Activated CD4-positive, alpha-beta T cell treated with anti-CD3 and anti-CD28 coated beads for 4 hours (primary cell): ENCODE data around the gene MAF.

ENCODE experiments used
- DNase-seq, 2 donors: peaks; one replicate each; pipeline ENCODE4 v3.0.0-alpha.2; 2020

The MAF gene

GRCh38 chr16:79600638-79601091 lies at the start of gene MAF:
TSS of gene MAF (minus strand) at chr16:79600737. CDS start at chr16:79599902, 835 bp downstream.
- DNase-seq, result peak; percentile 85 to 87

DNA sequence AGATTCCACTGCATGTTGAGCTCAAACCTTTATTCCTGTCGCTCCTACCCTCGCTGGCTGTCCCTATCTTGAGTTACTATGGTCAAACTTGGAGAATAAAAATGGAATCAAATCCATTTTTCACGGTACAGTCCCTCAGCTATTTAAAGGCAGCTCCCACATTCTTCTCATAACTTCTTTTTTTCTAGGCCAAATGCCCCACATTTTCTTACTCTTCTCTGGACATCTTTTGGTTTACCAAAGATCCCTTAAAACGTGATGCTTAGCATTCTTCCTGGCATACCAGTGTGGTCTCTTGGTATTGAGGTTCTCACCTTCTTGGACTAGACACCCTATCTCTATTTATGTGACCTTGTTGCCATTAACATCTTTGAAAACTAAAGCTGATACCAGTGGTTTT lies 48.3 kb upstream of the MAF start:
- no peak for DNase-seq

GRCh38 chr16:79647586-79647985 lies 47.0 kb upstream of the MAF start:
- no peak for DNase-seq

DNA sequence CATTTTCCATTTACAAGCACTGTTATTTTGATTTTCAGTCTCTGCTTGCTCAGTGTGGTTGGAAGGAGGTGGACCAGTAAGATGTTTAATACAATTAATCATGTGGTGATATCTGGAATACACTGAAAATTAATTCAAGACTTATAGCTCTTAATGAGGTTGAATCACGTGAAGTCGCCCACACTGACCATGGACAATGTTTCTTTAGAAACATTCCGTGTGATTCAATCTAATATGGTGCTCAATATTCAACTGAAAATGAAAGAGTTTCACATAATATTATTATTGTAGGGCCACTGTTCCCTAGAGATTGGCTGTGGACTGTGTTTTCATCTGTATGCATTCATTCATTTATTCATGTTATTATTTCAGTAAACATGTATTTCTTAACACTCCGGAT lies 45.2 kb upstream of the MAF start:
- DNase-seq, result no peak

DNA sequence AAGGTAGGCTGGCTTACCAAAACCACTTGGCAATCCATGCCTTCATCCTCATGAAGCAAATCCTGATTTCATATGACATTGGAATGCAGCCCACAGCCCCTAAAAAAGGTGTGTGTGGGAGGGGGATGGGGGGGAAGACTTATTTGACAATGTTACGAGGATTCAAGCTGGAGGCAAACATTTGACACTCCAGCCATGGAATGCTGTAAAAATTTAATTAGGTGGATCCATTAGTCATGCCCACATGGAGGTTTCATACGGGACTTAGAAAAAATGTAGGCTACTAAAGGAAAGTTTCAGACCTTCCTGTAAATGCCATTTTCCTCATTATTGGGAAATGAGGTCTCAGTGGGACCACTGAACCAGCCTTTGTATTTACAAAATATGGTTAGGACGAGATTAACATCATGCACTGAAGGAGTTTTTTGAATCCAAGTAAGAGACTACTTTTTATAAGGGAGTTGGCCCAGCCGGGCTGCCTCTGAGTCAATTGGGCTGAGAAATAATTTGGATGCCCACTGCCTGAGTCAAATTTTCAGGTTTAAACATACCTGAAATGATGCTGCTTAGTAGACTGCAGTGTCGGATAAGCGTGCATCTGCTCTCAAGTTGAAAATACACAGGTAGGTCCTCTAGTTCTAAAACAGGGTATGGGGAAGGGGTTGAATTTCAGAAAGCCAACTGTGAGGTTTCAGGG lies 44.6 kb upstream of the MAF start:
- no peak for DNase-seq

DNA sequence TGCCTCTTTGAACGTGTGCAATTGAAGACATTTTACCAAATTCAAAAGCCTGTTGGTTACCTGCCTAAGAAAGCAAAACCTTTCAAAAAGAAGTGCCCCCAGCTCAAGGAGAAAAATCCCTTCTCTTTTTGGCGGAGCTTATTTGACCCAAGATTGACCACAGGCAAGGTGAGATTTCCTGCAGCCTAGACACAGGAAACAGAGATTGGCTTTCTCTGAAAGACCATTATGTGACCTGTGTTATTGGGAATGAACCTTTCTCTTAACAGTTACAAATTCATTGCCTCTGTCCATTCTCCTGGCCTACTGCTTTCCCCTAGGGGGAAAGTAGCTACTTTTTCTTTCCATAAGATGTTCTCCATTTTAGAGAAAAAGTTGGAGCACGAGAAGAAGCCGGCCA lies 42.1 kb upstream of the MAF start:
- DNase-seq, result no peak

DNA sequence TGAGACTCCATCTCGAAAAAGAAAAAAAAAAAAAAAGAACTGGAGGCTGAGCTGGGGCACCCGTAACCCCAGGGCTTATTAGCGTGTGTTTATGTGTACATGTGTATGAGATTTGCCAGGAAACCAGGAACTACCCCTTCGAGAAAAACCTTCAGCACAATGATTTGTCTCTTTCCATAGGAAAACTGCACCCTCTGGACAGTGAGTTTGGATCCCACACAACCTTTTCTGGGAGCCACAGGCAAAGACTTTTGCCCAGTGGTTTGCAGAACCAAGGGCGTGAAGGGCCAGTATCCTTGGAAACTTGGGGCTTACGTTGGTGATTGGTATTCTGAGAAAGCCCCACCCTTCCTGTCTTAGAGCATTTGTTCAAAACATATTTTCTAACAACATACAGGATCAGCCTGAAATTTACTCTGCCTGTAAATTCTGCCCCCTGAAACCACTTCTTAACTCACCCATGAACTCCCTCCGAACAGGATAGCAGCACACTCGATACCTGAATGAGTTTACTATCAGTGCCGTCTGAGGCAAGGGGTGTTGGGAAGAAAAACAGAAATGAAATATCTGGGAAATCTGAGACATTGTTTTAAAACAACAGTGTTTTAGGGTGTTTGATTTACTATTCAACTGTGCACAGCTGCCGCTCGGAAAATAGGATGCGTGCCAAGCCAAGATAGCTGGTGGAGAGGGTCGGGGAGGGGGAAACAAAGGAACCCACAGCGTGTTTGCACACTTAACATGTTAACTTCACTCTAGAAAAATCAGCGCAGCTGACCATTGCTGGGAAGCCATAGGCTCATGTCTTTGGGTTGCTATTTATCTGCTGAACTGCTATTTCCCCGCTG lies 40.2 kb upstream of the MAF start:
- DNase-seq, result no peak

GRCh38 chr16:79639576-79640311 lies 39.2 kb upstream of the MAF start:
- DNase-seq, result peak in 1 of 2 donors; percentile 24

DNA sequence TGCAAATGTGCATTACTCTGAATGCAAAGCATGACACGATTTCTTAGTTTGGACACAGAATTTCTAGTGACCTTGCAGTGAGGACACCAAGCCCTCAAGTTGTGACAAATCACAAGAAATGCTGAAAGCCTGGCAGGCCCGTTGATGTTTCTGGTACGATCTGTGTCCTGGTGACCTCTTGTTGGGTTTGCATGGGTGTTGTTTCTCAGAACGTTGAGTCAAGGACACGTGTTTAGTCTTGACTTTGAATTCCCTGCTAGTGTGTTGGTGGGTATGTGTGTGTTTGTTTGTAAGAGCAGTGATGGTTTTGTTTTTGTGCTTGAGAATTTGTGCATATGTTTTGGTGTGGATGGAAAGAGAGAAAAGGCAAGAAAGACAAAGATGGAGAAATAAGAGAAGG lies 37.8 kb upstream of the MAF start:
- DNase-seq, result no peak

DNA sequence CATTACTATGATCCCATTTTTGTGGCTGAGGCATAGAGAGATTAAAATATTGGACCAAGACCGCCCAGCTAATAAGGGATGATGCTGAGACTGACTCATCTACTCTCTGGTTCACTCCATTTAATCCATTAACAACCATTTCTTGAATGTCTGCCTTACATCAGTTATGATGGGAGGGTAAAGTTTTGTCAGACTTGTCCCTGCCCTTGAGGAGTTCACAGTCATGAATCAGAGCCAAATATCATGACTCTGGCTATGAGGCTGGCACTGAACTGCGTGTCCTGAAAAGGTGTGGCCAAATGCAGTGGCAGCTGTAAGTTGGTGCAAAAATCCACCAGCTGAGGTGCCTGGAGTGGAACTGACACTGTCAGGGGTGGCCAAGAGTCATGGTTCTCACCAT lies 35.0 kb upstream of the MAF start:
- no peak for DNase-seq

DNA sequence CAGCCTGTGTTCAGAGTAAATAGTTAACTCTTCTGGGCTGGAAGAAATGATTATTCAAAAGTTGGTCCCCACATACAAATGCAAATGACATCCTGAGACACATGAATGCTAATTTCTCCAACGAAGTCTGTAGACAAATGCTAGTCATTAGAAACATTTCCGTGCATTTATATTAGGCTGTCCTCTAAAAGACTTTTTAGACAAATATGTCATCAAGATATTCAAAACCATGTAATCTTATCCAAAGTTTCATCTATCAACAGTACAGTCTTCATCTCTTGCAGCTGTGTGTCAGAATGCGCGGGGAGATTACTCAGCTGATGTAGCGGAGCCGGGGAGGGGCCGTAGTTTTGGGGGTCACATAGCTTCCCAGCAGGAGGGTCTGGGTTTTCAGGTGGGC lies 33.8 kb upstream of the MAF start:
- no peak for DNase-seq

GRCh38 chr16:79632289-79632688 lies 31.8 kb upstream of the MAF start:
- no peak for DNase-seq

- DNase-seq, result no peak
These were observed 28.5 kb upstream of the MAF start for GRCh38 chr16:79628988-79629387.

GRCh38 chr16:79628501-79628975 lies 28.0 kb upstream of the MAF start:
- peak; percentile 51 to 60 for DNase-seq

- DNase-seq, result no peak
These were observed 26.6 kb upstream of the MAF start for GRCh38 chr16:79627092-79627491.

- no peak for DNase-seq
These were observed 25.2 kb upstream of the MAF start for GRCh38 chr16:79625738-79626137.

DNA sequence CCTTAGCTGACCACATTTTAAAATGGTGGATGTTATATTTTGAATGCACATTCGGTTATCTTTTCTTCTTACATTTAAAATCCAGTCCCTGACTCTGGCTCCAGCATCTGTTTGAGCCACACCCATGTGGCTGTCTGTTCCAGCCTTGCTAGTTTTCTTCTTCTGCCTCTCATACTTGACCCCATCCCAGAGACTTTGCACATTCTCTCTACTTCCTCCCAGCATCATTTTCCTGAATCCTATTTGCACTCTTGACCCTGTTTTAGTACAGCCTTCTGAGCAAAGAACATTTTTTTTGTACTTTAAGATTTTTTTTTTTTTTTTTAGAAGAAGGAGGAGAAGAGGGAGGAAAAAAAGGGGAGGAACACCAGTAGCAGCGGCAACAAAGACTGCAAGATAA lies 23.3 kb upstream of the MAF start:
- no peak for DNase-seq

DNA sequence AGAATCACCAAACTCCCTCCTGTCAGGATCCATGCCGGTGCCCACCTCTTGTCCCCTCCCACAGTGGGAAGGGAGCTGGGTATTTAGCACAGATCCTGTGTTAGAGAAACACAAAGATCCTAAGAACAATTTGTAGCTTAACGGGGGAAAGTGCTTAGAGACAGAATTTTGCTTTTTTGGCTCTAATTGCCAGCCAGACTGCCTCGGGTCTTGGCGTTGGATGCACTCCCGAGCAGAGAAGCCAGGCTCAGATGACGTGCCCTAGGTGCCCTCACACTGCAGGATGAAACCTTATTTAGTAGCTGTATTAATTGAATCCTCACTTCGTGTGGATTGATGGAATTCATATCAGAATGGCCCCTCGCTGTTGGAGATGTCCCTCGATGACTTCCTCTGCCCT lies 22.5 kb upstream of the MAF start:
- no peak for DNase-seq

DNA sequence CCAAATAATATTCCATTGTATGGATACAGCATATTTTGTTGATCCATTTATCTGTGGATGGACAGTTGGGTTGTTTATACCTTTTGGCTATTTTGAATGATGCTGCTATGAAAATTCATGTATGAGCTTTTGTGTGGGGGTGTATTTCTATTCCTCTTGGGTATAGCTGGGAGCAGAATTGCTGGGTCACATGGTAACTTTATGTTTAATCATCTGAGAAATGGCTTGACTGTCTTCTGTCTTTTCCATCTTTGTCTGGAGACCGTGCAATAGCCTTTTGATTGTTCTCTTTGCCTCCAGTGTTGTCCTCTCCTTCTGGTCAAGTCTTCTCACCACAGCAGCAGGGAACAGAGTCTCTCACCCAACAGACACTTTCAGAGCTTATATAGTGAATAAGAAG lies 20.5 kb upstream of the MAF start:
- DNase-seq, result no peak

- DNase-seq, result peak in 1 of 2 donors; percentile 64
These were observed 18.1 kb upstream of the MAF start for GRCh38 chr16:79618692-79619050.

GRCh38 chr16:79618041-79618691 lies 17.6 kb upstream of the MAF start:
- DNase-seq, result no peak

DNA sequence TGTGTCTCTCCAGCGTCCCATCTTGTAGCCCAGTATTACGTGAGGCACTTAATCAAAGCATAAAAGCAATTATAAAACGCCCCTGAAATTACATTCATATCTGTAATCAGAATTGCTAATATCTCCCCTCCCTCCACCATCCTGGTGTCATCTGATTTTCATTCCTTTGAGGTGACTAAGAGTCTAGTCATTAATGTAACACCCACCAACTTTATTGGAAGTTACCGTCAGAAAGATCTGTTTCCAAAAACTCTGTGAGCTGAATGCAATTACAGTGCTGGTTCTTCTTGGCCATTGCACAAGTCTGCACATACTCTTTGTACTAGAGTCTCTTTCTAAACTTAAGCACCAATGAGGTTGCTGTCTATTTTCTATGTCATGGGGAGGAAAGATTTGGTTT lies 12.5 kb upstream of the MAF start:
- no peak for DNase-seq

GRCh38 chr16:79612207-79612606 lies 11.7 kb upstream of the MAF start:
- no peak for DNase-seq
